GM18519 (cell line): Measurements from ENCODE around the gene KLF9.
"Not testable (repeated sequence)": the region's sequence is repeated elsewhere in the genome, so short reads cannot be mapped to it uniquely, and the experiment has no call there.

ENCODE experiments used
- ATAC-seq: cut with Tn5 transposase; IDR thresholded peaks from one replicate; pipeline ENCODE4 v1.9.1; 2021; ENCODE audit warnings: mild to moderate bottlenecking, moderate library complexity; ENCODE audit not compliant: unreplicated experiment, low FRiP score

The KLF9 gene

DNA sequence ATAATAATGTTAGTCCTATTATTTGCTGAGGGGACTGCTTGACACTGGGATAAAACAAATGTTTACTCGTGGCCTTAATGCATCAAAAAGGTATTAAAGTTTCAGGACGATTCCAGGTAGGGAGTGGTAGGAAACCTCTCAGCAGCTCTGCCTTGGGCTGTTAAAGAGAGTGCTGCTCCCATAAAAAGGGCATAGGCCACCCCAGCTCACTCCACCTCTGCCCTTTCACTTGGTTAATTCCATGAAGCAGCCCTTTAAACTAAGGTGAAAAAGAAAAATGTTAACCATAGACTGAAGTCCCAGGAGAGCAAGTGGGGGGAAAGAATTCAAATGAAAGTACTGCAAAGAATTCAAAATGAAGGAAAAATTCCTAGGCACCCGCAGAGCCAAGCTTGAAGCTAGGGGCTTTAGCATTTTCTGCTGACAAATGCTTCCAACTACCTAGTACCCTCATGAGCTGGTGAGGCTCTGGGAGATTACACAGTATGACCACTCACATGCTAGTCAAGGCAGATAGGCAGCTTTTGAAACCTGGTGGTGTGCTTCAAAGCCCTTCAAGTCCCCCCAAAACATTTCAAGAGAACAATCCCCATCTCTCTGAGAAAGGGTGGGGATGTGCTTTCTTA lies 8.5 kb downstream of the KLF9 start:
- peak; percentile 19 for ATAC-seq

- no peak for ATAC-seq
Measured at GRCh38 chr9:70404261-70404660, 10.2 kb downstream of the KLF9 start.

GRCh38 chr9:70403618-70404025 lies 10.8 kb downstream of the KLF9 start:
- ATAC-seq = no peak

DNA sequence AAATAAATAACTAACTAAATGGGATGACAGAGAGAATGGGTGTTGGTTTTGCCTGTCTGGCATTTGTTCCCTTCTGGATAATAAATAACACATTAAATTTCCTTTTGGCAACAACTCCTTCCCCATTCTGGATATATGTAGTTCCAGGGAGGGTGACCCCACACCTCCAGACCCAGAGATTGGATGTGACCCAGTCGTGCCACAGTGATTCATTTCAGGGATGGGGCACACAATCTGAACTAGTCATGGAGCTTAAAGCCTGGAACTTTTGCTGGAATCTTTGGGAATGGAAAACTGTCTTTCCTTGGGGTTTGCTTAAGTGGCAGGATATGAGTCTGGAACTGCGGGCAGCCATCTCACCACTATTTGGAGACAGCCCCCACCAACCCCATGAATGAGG lies 11.3 kb downstream of the KLF9 start:
- no peak for ATAC-seq

DNA sequence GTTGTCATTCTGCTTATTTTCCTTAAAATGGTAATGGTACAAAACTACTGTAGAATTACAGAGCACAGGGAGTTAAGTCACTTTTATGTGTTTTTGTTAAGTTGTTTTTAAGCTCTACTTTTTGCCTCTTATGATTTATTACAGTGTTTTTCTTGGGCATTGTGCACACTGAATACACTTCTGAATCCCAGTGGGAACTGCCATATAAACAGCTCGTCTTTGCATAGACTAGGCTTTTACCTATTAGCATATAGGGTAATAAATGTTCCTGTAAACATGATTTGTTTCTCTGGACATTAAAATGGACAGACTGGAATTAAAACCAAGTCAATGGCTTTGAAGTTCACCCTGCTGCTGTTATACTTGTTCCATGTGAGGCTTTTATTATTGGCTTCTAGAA lies 12.2 kb downstream of the KLF9 start:
- no peak for ATAC-seq

GRCh38 chr9:70401241-70401640 lies 13.2 kb downstream of the KLF9 start:
- ATAC-seq = not testable (repeated sequence)

DNA sequence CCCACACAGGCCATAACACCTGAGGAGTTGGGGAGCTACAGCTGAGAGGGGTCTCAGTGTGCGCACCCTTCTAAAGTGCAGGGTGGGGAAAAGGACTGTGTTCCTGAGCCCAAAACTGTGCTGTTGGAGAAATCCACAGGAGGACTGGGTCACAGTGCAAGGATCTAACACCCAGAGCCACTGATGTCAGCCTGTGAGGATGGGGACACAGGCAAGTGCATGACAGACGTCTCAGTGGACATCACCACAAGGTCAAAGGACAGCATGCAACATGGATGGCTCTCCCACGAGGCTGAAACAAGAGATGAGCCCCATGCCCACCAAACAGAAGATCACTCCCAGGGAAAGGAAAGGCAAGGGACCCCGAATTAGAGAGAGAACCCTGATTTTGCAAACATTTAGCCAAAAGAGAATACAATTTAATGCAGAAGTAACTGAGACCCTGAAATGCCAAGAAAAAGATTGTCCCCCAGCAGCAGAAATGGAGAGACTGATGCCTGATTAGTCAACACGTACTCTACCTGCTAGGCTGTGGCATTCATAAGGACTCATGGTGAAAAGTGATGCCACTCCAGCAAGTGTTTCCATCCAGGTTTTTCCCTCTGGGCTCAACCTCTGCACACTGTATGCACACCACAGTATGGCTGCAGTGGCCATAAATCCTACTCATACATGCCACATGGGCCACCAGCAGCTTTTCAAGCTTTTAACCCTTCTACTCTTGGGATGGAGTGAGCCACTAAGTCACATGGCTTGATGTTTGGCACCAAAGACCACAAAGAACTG lies 14.2 kb downstream of the KLF9 start:
- no peak for ATAC-seq

- no peak for ATAC-seq
Measured at GRCh38 chr9:70399141-70399540, 15.3 kb downstream of the KLF9 start.

DNA sequence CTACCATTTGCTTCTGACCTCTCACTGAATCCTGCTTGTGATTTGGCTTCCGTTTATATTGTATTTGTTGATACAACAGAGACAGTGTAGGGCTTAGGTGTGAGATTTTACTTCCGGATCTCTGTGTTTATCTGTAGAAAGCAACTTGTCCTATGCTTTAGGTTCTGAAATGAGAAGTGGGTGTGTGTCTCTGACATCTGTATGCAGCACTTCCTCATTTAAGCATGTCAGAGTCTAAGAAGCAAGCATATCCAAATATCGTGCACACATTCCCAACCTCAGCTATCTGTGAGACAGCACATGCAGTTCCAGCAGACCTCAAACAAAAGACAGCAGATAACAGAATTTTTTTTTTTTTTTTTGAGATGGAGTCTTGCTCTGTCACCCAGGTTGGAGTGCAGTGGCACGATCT lies 16.3 kb downstream of the KLF9 start:
- peak; percentile 100 for ATAC-seq

DNA sequence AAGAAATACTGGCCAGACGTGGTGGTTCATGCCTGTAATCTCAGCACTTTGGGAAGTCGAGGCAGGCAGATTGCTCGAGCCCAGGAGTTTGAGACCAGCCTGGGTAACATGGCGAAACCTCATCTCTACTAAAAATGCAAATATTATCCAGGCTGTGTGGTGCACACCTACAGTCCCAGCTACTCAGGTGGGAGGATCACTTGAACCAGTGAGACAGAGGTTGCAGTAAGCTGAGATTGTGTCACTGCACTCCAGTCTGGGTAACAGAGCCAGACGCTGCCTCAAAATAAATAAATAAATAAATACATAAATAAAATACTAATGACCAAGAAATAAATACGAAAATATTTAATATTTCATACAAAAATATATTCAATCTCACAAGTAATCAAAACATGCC lies 18.8 kb downstream of the KLF9 start:
- no peak for ATAC-seq

DNA sequence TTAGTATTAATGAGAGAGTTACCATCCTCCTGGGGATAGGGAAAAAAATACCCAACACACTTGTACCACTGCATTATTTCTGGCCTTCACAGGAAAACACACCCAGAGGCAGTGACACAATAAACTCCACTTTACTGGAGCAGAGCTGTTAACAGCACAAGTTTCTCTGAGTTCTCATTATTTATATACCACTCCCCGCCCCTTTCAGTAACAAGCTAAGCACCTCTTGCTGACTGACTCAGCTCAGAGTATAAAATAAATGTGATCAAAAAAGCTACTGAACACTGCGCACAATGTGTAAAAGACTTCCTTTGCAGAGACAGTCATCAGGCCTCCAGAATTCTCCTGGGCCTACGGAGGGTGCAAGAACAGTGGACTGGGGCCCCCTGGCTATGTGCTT lies 21.6 kb downstream of the KLF9 start:
- no peak for ATAC-seq

DNA sequence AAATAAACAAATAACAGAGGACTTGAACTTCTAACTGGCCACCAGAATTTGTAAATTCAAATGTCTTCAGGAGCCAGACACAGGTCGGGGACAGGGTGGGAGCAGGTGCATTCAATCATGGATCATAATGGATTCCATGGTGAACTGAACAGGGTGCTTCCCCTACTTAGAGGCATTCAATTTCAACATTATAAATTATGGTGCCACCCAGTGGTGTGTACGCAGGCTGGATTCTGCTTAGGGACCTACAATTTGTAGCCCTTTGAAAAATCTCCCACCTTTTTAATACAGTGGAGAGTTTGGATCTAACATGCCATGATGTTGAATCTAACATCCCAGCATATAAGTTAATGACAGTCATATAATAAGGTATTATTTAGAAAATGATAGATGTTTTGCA lies 22.3 kb downstream of the KLF9 start:
- no peak for ATAC-seq

DNA sequence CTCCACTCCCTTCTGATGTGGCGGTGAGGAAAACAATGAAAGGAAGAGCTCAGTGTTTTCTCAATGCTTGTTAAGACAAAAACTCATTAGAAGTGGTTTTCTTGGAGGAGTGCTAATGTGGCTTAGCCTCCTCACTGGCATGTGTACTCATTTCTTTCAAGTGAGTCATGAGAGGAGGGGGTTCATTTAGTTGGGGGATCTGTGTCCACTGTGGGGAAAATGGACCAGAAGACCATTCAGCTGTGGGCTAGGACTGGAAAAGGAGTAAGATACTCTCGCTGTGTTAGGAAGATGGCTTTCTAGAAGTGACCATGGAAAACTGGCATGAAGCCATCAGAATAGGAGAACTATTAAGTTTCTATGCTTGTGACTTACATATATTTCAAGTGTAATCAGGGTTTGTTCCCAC lies 23.5 kb downstream of the KLF9 start:
- ATAC-seq = no peak

GRCh38 chr9:70389621-70390266 lies 24.7 kb downstream of the KLF9 start:
- no peak for ATAC-seq

- no peak for ATAC-seq
Measured at GRCh38 chr9:70389188-70389587, 25.3 kb downstream of the KLF9 start.

- no peak for ATAC-seq
Measured at GRCh38 chr9:70387663-70388062, 26.8 kb downstream of the KLF9 start.

- ATAC-seq = no peak
Measured at GRCh38 chr9:70385426-70385825, 29.0 kb downstream of the KLF9 start.

- ATAC-seq = no peak
Measured at GRCh38 chr9:70382709-70383605, 31.5 kb downstream of the KLF9 start.

- ATAC-seq = no peak
Measured at GRCh38 chr9:70382046-70382708, 32.3 kb downstream of the KLF9 start.

DNA sequence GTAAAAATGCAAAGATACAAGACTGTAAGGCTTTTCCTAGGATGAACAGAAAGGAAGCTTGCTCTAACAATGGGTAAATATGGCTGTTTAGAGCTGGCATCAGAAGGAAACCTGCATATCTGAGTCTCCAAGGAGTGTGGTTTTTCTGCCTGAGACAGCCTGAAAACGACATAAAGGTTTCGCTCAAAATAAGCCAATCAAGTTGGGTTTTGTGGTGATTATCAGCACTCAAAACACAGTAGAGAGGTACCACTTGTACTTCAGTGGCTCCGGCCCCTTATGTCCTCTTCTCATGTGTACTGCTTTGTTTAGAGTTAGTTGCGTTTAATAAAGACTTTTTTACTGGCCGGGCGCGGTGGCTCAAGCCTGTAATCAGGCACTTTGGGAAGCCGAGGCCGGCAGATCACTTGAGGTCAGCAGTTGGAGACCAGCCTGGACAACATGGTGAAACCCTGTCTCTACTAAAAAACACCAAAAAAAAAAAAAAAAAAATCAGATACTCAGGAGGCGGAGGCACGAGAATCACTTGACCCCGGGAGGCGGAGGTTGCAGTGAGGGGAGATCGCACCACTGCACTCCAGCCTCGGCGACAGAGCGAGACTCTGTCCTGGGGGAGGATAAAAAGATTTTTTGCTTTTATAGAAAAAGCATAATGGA lies 39.4 kb downstream of the KLF9 start:
- ATAC-seq = no peak
